GM20431 (cell line): Measurements from ENCODE around the gene NANP.
"Not testable (repeated sequence)": the region's sequence is repeated elsewhere in the genome, so short reads cannot be mapped to it uniquely, and the experiment has no call there.

Experiments used
- in situ Hi-C: fragments of 300-500 bp; cut with MseI, MboI; formaldehyde crosslinking; loops from one replicate; pipeline ENCODE4 v1.15.0; 2020; ENCODE audit warnings: low sequenced_read_pairs; ENCODE audit not compliant: unreplicated experiment

Gene NANP

DNA sequence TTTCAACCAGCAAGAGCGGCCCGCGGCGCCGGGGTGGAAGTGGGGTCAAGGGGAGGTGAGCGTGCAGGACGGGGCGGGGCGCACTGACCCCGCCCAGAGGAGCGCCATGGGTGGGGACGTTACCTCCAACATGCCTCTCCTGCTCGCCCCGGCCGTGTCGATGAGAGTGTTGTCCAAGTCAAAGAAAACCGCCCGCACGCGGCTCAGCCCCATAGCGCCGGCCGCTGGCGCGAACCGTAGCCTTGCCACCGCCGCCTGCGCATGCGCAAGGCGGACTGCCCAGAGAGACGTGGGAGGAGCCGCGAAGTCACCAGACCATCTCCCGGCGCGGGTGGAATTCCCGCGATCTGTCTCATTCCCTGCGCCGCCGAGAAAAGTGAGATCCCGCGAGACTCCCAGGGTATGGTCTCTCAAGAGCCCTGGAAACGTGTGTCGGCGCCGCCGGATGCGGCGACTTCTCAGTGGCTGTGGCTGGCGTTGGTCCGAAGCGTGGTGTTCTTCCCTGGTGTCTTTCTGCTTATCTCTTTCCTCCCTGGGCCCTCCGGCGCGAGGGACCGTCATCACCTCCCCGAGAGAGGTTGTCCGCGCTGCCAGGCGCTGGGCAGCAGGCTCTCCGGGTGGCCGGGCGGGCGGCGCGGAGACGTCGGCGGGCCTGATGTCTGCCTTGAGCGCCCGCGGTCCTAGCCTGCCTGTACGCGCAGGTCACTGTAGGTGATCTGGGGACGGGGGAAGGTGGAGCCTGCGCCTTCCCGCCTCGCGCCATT is at the start of gene NANP:
Gene NANP, minus strand, starts transcription at position 279 of the 764 bp plus-strand sequence. Its CDS starts 66 bp downstream, at position 213.
- in situ Hi-C loops = loop anchor here (25.0 kb wide), 1 partner anchor 112 kb away; no protein-coding TSS in a partner anchor

DNA sequence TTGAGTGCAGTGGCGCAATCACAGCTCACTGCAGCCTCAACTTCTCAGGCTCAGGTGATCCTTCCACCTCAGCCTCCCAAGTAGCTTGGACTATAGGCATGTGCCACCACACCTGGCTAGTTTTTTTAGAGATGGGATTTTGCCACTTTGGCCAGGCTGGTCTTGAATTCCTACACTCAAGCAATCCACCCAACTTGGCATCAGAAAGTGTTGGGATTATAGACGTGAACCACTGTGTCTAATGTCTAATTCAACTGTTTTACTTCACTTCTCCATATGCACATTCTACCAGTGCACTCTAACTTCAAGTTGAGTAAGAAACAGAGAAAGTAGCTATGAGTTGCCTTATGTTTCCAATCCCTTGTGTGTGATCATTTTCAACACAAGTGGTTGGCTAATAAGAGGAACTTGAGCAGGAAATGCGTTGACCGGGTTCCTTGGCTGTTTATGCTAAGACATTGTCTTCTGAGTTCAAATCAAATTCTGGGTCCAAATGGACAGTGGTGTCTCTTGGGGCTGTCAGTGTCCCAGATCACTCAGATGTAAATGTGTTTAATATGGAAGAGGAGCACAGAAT is 48.9 kb upstream of the NANP start:
- in situ Hi-C loops = no loop called here

DNA sequence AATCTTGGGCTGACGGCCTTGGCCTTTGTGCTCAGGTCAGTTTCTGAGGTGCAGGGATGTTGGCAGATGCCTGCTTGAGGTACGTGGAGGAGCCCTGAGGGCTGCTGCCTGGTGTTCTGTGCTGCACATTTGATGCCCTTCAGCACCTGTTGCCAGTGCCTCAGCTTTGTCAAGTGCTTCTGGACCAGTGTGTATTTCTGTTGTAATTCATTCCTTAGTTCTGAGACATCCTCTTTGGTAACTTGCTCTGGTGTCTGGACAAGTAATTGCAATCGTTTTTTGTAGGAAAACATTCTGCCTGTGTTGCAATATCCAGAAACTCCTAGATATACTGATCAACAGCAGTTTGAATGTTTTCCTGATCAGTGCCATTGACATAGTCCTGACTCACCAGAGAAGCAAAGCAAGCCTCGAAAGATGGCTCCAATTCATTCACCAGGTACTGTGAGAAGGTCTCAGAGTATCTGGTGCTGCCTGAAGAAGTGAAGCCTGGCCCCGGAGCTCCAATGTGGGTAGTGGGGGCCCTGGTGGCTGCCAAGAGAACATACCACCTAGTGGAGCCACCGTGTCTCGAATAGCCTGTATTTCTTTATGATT is 46.1 kb upstream of the NANP start:
- in situ Hi-C loops = no loop called here

DNA sequence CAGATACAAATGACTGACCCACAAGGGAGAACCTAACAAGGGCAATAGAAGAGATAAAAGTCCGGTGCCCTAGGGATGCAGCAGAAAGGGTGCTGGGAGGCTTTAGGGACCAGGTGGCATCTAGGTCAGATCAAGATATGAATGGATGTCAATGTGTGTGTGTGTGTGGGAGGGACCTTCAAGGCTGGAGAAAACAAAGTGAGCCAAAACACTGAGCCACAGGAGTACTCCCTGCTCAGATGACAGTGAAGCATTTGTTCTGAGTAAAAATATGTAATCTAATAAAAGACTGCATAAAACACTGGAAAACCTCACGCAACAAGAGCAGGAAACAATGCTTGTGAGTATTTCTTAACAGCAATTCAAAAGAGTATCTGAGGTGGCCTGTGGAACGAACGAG is 44.6 kb upstream of the NANP start:
- in situ Hi-C loops = no loop called here

DNA sequence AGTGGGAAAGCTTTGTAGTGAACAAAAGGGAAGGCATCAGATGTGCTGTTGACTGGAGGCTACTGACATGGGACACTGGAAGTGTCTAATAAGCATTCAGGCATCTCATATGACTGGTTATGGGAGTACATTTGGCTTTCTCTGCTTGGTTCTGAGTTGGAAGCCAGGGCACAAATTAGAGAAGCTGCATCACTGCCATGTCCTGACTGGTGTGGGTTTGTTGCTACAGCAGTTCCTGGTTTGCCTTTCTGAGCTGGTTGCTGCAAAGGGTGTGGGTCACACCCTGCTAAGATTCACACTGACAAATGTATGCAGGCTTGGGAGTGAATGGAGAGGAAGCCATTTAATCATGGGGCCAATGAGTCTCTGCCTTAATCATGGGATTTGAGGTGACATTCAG is 36.2 kb upstream of the NANP start:
- in situ Hi-C loops = no loop called here

DNA sequence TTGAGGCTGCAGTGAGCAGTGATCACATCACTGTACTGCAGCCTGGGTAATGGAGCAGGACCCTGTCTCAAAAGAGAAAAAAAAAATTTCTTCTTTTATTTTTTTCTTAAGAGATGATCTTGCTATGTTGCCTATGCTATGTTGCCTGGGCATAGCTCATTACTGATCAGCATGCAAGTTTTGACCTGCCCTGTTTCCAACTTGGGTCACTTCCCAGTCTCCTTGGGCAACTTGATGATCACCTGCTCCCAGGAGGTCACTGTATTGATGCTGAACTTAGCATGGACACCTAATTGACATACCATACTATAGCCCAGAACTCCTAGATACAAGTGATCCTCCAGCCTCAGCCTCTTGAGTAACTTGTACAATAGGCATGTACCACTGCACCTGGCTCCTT is 30.7 kb upstream of the NANP start:
- in situ Hi-C loops = no loop called here

DNA sequence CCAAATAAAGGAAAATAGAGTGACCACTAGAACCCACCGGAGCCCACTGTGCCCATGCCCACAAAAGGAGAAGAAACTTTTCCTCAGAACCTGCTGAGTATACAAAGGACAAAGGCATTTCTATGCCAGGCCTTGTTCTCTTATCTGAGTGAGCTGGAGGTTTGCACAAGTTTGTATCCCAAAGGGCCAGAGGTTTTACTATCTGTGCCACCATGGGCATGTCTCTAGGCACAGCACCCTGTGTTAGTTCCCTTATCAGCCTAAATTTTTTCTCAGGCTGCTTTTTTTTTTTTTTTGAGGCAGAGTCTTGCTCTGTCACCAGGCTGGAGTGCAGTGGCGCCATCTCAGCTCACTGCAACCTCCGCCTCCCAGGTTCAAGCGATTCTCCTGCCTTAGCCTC is 29.1 kb upstream of the NANP start:
- in situ Hi-C loops = not testable (repeated sequence)

DNA sequence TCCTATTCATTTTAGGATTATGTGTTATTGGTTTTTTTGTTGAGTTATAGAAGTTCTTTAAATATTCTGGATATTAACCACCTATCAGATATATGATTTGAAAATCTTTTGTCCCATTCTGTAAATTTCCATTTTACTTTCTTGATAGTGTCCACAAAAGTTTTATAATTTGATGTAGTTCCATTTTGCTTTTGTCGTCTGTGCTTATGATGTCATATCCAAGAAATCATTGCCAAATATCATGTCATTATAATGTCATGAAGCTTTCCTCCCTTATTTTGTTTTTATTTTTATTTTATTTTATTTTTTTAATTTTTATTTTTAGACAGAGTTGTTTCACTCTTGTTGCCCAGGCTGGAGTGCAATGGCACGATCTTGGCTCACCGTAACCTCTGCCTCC is 21.0 kb upstream of the NANP start:
- in situ Hi-C loops = no loop called here

- in situ Hi-C loops = no loop called here
Measured at GRCh38 chr20:25643716-25644115, 19.9 kb upstream of the NANP start.

DNA sequence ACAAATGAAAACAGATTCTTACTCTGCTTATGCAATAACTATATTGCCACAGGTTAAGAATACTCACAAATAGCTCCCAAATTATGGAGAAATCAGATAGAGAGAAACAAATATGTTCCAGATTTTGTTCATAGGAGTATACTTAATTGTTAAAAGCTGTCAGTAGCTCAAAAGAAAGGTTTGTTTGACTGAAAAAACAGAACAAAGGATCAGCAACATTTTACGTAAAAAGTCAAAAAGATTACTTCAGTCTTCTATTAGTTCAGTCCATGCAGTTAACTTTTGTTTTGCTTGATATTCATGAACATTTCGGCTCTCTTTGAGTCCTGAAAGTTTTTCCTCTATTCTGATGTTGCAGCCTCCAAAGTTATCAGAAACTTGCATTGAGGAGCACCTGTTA is 13.4 kb upstream of the NANP start:
- in situ Hi-C loops = no loop called here

GRCh38 chr20:25632940-25633790 is 9.4 kb upstream of the NANP start:
- in situ Hi-C loops = no loop called here

GRCh38 chr20:25630615-25631014 is 6.8 kb upstream of the NANP start:
- in situ Hi-C loops = not testable (repeated sequence)

DNA sequence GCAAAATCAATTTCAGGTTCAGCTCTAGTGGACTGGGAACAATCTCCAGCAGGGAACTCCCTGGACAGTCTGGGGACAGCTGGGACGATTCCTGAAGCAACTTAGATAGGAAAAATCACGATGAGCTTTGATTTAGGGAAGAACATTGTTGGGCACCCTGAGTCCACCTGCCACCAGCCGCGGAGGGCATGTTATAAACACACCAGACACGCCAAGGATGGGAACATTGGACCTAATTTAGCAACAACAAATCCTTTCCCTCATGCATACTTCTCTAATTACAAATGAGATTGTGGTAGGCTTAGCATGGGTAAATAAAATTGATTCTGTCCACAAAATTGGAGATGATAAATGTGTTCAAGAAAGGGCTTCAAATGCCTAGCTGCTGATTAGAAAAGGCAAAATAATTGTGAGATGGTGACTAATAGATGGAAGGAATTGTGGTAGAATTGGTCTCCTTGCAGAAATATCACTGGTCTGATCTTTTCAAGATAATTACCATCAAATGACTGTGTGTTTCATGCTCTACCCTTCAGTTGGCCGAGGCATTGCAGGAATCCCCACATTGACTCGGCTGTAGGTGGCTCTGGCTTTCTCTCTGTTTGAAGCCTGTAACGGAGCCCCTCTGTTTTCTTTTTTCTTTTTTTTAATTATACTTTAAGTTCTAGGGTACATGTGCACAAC is 6.1 kb upstream of the NANP start:
- in situ Hi-C loops = no loop called here

- in situ Hi-C loops = no loop called here
Measured at GRCh38 chr20:25626779-25627178, 3.0 kb upstream of the NANP start.

- in situ Hi-C loops = loop anchor here (25.0 kb wide), 1 partner anchor 112 kb away; no protein-coding TSS in a partner anchor
Measured at GRCh38 chr20:25624500-25624939, 706 bp upstream of the NANP start.

DNA sequence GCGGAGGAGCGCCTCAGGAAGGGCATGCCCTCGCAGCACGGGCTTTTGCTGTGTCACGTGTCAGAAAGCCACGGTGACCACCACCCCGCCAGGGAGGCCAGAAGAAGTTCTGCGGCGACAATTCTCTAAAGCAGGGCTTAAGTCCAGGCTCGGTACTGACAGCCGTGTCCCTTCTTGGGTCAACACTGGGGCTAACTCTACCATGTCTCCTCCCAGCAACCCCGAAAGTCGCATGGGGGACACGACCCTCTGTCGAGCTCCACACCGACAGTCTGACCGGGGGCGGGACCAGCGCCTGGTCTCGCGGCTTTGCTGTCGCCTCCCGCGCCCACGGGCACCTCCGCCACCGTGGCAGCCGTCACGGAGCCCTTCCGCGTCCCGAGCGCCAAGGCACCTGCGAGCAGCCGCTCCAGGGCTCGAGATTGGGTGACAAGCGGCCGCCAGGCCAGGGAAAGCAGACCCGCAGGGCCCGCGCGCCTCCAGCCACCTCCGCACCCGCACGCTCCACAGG is 534 bp downstream of the NANP start:
- in situ Hi-C loops = loop anchor here (25.0 kb wide), 1 partner anchor 111 kb away; no protein-coding TSS in a partner anchor

DNA sequence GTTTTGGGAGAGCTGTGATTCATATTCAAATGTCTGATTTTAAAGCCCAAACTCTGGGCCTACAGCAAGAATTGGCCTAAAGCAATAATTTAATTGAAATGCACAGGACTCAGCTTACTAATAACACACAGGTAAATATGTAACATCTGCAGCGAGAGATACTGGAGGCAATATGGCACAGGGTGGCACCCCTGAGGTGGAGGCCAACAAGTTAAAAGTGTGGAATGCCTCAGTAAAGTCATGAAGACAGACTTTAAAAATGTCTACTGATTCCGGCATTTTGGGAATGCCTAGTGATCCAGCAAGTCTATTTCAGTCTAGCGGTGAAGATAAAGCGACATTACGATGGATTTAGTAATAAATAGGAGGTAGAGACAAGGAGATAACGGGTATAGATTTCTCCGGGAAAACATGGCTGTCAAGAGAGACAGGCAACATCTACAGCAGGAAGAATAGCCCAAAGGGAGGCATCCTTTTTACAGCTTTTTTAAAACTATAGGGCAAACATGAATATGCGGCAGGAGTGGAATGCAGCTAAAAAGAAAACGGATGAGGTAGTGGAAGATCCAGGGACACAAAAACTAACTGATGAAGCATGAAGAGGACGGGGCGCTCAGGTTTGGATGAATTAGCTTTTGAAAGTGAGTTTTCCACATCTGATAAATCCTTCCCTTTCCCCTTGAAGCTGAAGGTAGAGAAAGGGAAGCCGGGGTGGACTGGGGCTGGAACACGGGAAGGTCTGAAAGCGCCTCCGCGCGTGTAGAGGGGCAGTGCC is 1.2 kb downstream of the NANP start:
- in situ Hi-C loops = loop anchor here (25.0 kb wide), 1 partner anchor 110 kb away; no protein-coding TSS in a partner anchor

DNA sequence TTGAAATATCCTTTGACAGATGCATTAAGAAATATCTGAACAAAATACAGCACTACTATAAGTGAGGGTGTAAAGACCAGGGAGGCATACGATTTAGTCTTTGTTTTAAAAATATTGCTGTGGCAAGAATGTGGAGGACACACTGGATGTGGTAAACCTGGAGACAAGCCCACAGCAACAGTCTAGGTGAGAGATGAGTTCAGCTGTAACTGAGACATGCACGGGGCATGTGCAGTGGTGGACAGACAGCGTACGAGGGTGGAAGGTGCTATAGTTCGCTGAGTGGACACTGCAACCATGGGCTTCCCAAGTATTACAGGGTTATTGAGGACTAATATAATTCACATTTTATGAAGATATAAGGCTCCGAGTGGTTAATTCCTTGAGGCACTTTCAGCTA is 1.8 kb downstream of the NANP start:
- in situ Hi-C loops = loop anchor here (25.0 kb wide), 1 partner anchor 110 kb away; no protein-coding TSS in a partner anchor

DNA sequence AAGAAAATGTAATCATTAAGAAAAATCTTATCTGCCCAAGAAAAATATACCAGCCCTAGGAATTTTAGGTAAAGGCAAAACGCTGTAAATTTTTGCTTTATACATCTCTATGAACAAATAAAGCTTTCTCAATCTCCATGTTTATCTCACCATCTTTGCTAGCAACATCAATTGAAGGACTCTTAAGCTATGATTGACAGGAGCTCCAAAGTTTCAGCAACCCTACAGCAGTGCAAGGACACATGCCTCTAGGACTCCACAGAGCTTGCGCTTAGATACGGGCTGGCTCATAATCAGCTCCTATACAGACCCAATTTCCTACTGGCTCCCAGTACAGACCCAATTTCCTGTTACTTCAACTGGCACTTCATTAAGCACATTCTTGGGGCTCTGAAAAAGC is 4.3 kb downstream of the NANP start:
- in situ Hi-C loops = loop anchor here (25.0 kb wide), 1 partner anchor 107 kb away; no protein-coding TSS in a partner anchor
